ENCODE measurements around the gene PTPN4.
A peak's percentile ranks its signal among the peaks of the same experiment; 100 is the strongest.
"Not testable (repeated sequence)": the region's sequence is repeated elsewhere in the genome, so short reads cannot be mapped to it uniquely, and the experiment has no call there.

The PTPN4 gene

GRCh38 chr2:119800376-119800902, 40.7 kb downstream of the PTPN4 start:
- Histone ChIP-seq H3K9ac (ENCODE audit: low read depth in 1 of 2, low read length in 2 of 2) (no peak overlapping the region), H3K4me1 (ENCODE audit: control insufficient read depth in 2 of 2, insufficient read depth in 2 of 2, low read length in 2 of 2) (no peaks in the 10 kb centered on the region), H3K27ac (ENCODE audit: low read depth in 2 of 2, low read length in 2 of 2) (no peak overlapping the region), H3K27me3 (ENCODE audit: control insufficient read depth in 2 of 2, insufficient read depth in 2 of 2, low read length in 2 of 2) (no peaks in the 10 kb centered on the region), H3K36me3 (ENCODE audit: control insufficient read depth in 2 of 2, insufficient read depth in 2 of 2, low read length in 2 of 2) (no peaks in the 10 kb centered on the region), H3K9me3 (ENCODE audit: control insufficient read depth in 2 of 2, low read length in 2 of 2) (no peaks in the 10 kb centered on the region), H3K4me3 (ENCODE audit: low read length in 2 of 2) (no peak overlapping the region)

GRCh38 chr2:119801040-119801439, 41.3 kb downstream of the PTPN4 start:
- Histone ChIP-seq H3K9ac (ENCODE audit: low read depth in 1 of 2, low read length in 2 of 2) (no peak overlapping the region), H3K9me3 (ENCODE audit: control insufficient read depth in 2 of 2, low read length in 2 of 2) (no peaks in the 10 kb centered on the region), H3K27me3 (ENCODE audit: control insufficient read depth in 2 of 2, insufficient read depth in 2 of 2, low read length in 2 of 2) (no peaks in the 10 kb centered on the region), H3K4me1 (ENCODE audit: control insufficient read depth in 2 of 2, insufficient read depth in 2 of 2, low read length in 2 of 2) (no peaks in the 10 kb centered on the region), H3K36me3 (ENCODE audit: control insufficient read depth in 2 of 2, insufficient read depth in 2 of 2, low read length in 2 of 2) (no peaks in the 10 kb centered on the region), H3K4me3 (ENCODE audit: low read length in 2 of 2) (no peak overlapping the region), H3K27ac (ENCODE audit: low read depth in 2 of 2, low read length in 2 of 2) (no peak overlapping the region)

GRCh38 chr2:119801989-119802388, 42.3 kb downstream of the PTPN4 start:
- H3K9ac ChIP-seq (ENCODE audit: low read depth in 1 of 2, low read length in 2 of 2); H3K27ac ChIP-seq (ENCODE audit: low read depth in 2 of 2, low read length in 2 of 2); H3K9me3 ChIP-seq (ENCODE audit: control insufficient read depth in 2 of 2, low read length in 2 of 2); H3K27me3 ChIP-seq (ENCODE audit: control insufficient read depth in 2 of 2, insufficient read depth in 2 of 2, low read length in 2 of 2); H3K4me1 ChIP-seq (ENCODE audit: control insufficient read depth in 2 of 2, insufficient read depth in 2 of 2, low read length in 2 of 2); H3K4me3 ChIP-seq (ENCODE audit: low read length in 2 of 2); H3K36me3 ChIP-seq (ENCODE audit: control insufficient read depth in 2 of 2, insufficient read depth in 2 of 2, low read length in 2 of 2): not testable (repeated sequence)

- Histone ChIP-seq H3K27me3 (ENCODE audit: control insufficient read depth in 2 of 2, insufficient read depth in 2 of 2, low read length in 2 of 2) (no peaks in the 10 kb centered on the region), H3K27ac (ENCODE audit: low read depth in 2 of 2, low read length in 2 of 2) (no peak overlapping the region), H3K36me3 (ENCODE audit: control insufficient read depth in 2 of 2, insufficient read depth in 2 of 2, low read length in 2 of 2) (no peaks in the 10 kb centered on the region), H3K9ac (ENCODE audit: low read depth in 1 of 2, low read length in 2 of 2) (no peak overlapping the region), H3K9me3 (ENCODE audit: control insufficient read depth in 2 of 2, low read length in 2 of 2) (no peaks in the 10 kb centered on the region), H3K4me3 (ENCODE audit: low read length in 2 of 2) (no peak overlapping the region), H3K4me1 (ENCODE audit: control insufficient read depth in 2 of 2, insufficient read depth in 2 of 2, low read length in 2 of 2) (no peaks in the 10 kb centered on the region)
Measured at GRCh38 chr2:119803101-119803500, 43.4 kb downstream of the PTPN4 start.

- H3K9me3 ChIP-seq (ENCODE audit: control insufficient read depth in 2 of 2, low read length in 2 of 2); H3K27ac ChIP-seq (ENCODE audit: low read depth in 2 of 2, low read length in 2 of 2); H3K4me1 ChIP-seq (ENCODE audit: control insufficient read depth in 2 of 2, insufficient read depth in 2 of 2, low read length in 2 of 2); H3K4me3 ChIP-seq (ENCODE audit: low read length in 2 of 2); H3K36me3 ChIP-seq (ENCODE audit: control insufficient read depth in 2 of 2, insufficient read depth in 2 of 2, low read length in 2 of 2); H3K9ac ChIP-seq (ENCODE audit: low read depth in 1 of 2, low read length in 2 of 2); H3K27me3 ChIP-seq (ENCODE audit: control insufficient read depth in 2 of 2, insufficient read depth in 2 of 2, low read length in 2 of 2): not testable (repeated sequence)
Measured at GRCh38 chr2:119804409-119804808, 44.7 kb downstream of the PTPN4 start.

- H3K9me3 ChIP-seq (ENCODE audit: control insufficient read depth in 2 of 2, low read length in 2 of 2) = no peaks in the 10 kb centered on the region
- no peak overlapping the region for H3K9ac ChIP-seq (ENCODE audit: low read depth in 1 of 2, low read length in 2 of 2)
- no peaks in the 10 kb centered on the region for H3K27me3 ChIP-seq (ENCODE audit: control insufficient read depth in 2 of 2, insufficient read depth in 2 of 2, low read length in 2 of 2)
- H3K4me1 ChIP-seq (ENCODE audit: control insufficient read depth in 2 of 2, insufficient read depth in 2 of 2, low read length in 2 of 2) = no peaks in the 10 kb centered on the region
- H3K27ac ChIP-seq (ENCODE audit: low read depth in 2 of 2, low read length in 2 of 2) = no peak overlapping the region
- H3K36me3 ChIP-seq (ENCODE audit: control insufficient read depth in 2 of 2, insufficient read depth in 2 of 2, low read length in 2 of 2) = peaks cover 2 to 4% of the 10 kb centered on the region in 2 donors
- H3K4me3 ChIP-seq (ENCODE audit: low read length in 2 of 2) = no peak overlapping the region
Measured at GRCh38 chr2:119808516-119809147, 48.9 kb downstream of the PTPN4 start.

- Histone ChIP-seq H3K27me3 (ENCODE audit: control insufficient read depth in 2 of 2, insufficient read depth in 2 of 2, low read length in 2 of 2) (no peaks in the 10 kb centered on the region), H3K4me3 (ENCODE audit: low read length in 2 of 2) (no peak overlapping the region), H3K4me1 (ENCODE audit: control insufficient read depth in 2 of 2, insufficient read depth in 2 of 2, low read length in 2 of 2) (no peaks in the 10 kb centered on the region), H3K9ac (ENCODE audit: low read depth in 1 of 2, low read length in 2 of 2) (no peak overlapping the region), H3K9me3 (ENCODE audit: control insufficient read depth in 2 of 2, low read length in 2 of 2) (no peaks in the 10 kb centered on the region), H3K27ac (ENCODE audit: low read depth in 2 of 2, low read length in 2 of 2) (no peak overlapping the region), H3K36me3 (ENCODE audit: control insufficient read depth in 2 of 2, insufficient read depth in 2 of 2, low read length in 2 of 2) (peaks cover 2 to 4% of the 10 kb centered on the region in 2 donors)
Measured at GRCh38 chr2:119809339-119810048, 49.8 kb downstream of the PTPN4 start.

GRCh38 chr2:119810049-119810630, 50.4 kb downstream of the PTPN4 start:
- H3K9me3 ChIP-seq (ENCODE audit: control insufficient read depth in 2 of 2, low read length in 2 of 2) = no peaks in the 10 kb centered on the region
- H3K4me3 ChIP-seq (ENCODE audit: low read length in 2 of 2) = no peak overlapping the region
- H3K27me3 ChIP-seq (ENCODE audit: control insufficient read depth in 2 of 2, insufficient read depth in 2 of 2, low read length in 2 of 2) = no peaks in the 10 kb centered on the region
- no peak overlapping the region for H3K9ac ChIP-seq (ENCODE audit: low read depth in 1 of 2, low read length in 2 of 2)
- peaks cover 2 to 4% of the 10 kb centered on the region in 2 donors for H3K36me3 ChIP-seq (ENCODE audit: control insufficient read depth in 2 of 2, insufficient read depth in 2 of 2, low read length in 2 of 2)
- no peaks in the 10 kb centered on the region for H3K4me1 ChIP-seq (ENCODE audit: control insufficient read depth in 2 of 2, insufficient read depth in 2 of 2, low read length in 2 of 2)
- no peak overlapping the region for H3K27ac ChIP-seq (ENCODE audit: low read depth in 2 of 2, low read length in 2 of 2)

- Histone ChIP-seq H3K27me3 (ENCODE audit: control insufficient read depth in 2 of 2, insufficient read depth in 2 of 2, low read length in 2 of 2) (no peaks in the 10 kb centered on the region), H3K4me1 (ENCODE audit: control insufficient read depth in 2 of 2, insufficient read depth in 2 of 2, low read length in 2 of 2) (no peaks in the 10 kb centered on the region), H3K4me3 (ENCODE audit: low read length in 2 of 2) (no peak overlapping the region), H3K9me3 (ENCODE audit: control insufficient read depth in 2 of 2, low read length in 2 of 2) (no peaks in the 10 kb centered on the region), H3K36me3 (ENCODE audit: control insufficient read depth in 2 of 2, insufficient read depth in 2 of 2, low read length in 2 of 2) (peaks cover 4 to 5% of the 10 kb centered on the region in 2 donors), H3K27ac (ENCODE audit: low read depth in 2 of 2, low read length in 2 of 2) (no peak overlapping the region), H3K9ac (ENCODE audit: low read depth in 1 of 2, low read length in 2 of 2) (no peak overlapping the region)
Measured at GRCh38 chr2:119814216-119814615, 54.5 kb downstream of the PTPN4 start.

- no peaks in the 10 kb centered on the region for H3K9me3 ChIP-seq (ENCODE audit: control insufficient read depth in 2 of 2, low read length in 2 of 2)
- peaks cover 0 to 3% of the 10 kb centered on the region in 2 donors for H3K36me3 ChIP-seq (ENCODE audit: control insufficient read depth in 2 of 2, insufficient read depth in 2 of 2, low read length in 2 of 2)
- H3K4me3 ChIP-seq (ENCODE audit: low read length in 2 of 2) = peak overlapping the region in 1 of 2 donors; percentile 3
- no peaks in the 10 kb centered on the region for H3K4me1 ChIP-seq (ENCODE audit: control insufficient read depth in 2 of 2, insufficient read depth in 2 of 2, low read length in 2 of 2)
- H3K27me3 ChIP-seq (ENCODE audit: control insufficient read depth in 2 of 2, insufficient read depth in 2 of 2, low read length in 2 of 2) = no peaks in the 10 kb centered on the region
- no peak overlapping the region for H3K27ac ChIP-seq (ENCODE audit: low read depth in 2 of 2, low read length in 2 of 2)
- no peak overlapping the region for H3K9ac ChIP-seq (ENCODE audit: low read depth in 1 of 2, low read length in 2 of 2)
Measured at GRCh38 chr2:119818792-119819191, 59.1 kb downstream of the PTPN4 start.

All from mucosa of rectum (tissue), 2 donors.